T47D (cell line): Measurements from ENCODE around the gene TMEM266.

Experiments used
- DNase-seq, 2 experiments: peaks; one replicate each; pipeline versions ENCODE4 v3.0.0 to v3.0.0-alpha.2; 2011 to 2012; ENCODE audit warnings: low read depth in 1 of 2, low spot score in 1 of 2
- JUND ChIP-seq: IDR thresholded peaks from 2 replicates; pipeline ENCODE4 v1.6.1; 2012; ENCODE audit warnings: low read depth
- in situ Hi-C: cut with HindIII; loops from 2 replicates; pipeline ENCODE4 v1.10.0; 2016; ENCODE audit warnings: low sequenced_read_pairs, low pct_unique_long_range_greater_than_20kb

TMEM266 gene

GRCh38 chr15:76200083-76200465 lies 140.3 kb downstream of the TMEM266 start:
- no peak for DNase-seq
- in situ Hi-C loops = no loop called here
- no peak for TF ChIP-seq JUND

DNA sequence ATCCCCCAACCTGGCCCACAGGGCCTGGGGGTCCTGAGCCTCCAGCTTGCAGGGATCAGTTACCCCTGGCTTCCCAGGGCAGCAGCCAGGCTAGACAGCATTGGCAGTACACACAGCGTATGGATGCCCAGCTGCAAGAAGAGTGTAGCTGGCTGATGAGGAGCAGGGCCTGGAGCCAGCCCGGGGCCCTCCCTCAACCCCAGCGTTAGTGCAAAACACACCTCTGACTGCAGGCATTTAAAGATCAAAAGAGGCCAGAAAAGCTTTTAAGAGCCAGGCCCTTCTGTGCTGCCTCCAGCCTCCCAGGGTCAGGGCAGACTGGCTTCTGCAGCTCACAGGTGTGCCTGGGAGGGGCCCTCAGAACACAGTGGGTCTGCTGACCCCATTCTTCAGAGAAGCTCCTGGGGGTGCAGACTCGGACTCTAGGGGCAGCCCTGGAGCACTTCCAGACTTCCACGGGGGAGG lies 140.9 kb downstream of the TMEM266 start:
- in situ Hi-C loops = no loop called here
- no peak for TF ChIP-seq JUND
- no peak for DNase-seq

GRCh38 chr15:76201536-76202255 lies 141.9 kb downstream of the TMEM266 start:
- DNase-seq = no peak
- TF ChIP-seq JUND = no peak
- in situ Hi-C loops = no loop called here

GRCh38 chr15:76203346-76204108 lies 143.7 kb downstream of the TMEM266 start:
- DNase-seq = no peak
- in situ Hi-C loops = no loop called here
- no peak for TF ChIP-seq JUND

GRCh38 chr15:76204109-76204845 lies 144.5 kb downstream of the TMEM266 start:
- no peak for TF ChIP-seq JUND
- in situ Hi-C loops = no loop called here
- no peak for DNase-seq

DNA sequence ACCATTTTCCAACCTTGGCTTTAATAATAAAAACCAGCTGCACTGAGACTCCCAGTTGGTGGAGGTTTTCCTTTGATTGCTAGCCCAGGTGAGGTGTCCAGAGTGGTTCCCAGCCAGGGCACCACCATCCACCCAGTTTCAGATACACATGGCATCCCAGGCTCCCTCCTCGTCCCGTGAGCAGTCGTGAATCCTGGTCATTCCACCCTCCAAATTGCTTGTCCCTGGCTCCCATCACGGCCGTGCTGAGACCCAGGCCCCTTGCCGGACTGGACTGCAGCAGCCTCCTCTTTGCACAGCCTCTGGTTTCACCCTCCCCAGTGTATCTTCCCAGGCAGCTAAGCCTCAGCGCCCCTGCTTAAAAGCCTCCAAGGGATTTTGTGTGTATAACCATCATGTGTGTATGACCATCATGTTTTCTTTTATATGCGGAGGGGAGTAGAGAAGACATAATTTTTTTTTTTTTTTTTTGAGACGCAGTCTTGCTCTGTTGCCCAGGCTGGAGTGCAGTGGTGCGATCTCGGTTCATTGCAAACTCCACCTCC lies 145.2 kb downstream of the TMEM266 start:
- DNase-seq = no peak
- no peak for TF ChIP-seq JUND
- in situ Hi-C loops = no loop called here

DNA sequence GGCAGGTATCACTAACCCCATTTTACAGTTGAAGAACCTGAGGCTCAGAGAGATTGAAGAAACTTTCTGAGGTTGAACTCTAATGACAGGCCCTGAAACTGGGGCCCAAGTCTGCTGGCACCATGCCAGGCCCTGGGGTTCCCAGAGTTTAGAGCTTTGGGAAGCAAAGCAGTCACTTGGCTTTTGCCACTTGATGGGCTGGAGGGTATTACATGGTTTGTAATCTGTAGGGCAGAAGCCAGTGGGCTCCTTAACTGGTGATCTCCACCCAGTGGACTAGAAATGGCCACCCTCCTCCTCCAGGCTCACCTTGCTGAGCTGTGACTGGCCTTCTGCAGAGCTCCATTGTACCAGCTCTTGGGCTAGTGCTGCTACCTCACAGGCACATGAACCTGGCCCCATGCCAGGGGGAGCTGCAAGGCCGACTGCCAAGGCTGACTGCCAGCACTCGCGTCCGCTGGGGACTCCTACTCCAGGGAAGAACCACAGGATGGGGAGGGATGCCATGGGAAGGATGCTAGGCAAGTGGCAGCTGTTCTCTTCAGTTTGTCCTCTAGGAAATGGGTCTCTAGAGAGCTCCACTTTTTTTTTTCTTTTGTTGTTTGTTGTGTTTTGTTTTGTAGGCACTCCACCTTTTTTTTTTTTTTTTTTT lies 146.7 kb downstream of the TMEM266 start:
- in situ Hi-C loops = no loop called here
- TF ChIP-seq JUND = no peak
- peak in 1 of 2 experiments; percentile 66 for DNase-seq

GRCh38 chr15:76208084-76208785 lies 148.4 kb downstream of the TMEM266 start:
- DNase-seq = no peak
- in situ Hi-C loops = no loop called here
- TF ChIP-seq JUND = no peak

DNA sequence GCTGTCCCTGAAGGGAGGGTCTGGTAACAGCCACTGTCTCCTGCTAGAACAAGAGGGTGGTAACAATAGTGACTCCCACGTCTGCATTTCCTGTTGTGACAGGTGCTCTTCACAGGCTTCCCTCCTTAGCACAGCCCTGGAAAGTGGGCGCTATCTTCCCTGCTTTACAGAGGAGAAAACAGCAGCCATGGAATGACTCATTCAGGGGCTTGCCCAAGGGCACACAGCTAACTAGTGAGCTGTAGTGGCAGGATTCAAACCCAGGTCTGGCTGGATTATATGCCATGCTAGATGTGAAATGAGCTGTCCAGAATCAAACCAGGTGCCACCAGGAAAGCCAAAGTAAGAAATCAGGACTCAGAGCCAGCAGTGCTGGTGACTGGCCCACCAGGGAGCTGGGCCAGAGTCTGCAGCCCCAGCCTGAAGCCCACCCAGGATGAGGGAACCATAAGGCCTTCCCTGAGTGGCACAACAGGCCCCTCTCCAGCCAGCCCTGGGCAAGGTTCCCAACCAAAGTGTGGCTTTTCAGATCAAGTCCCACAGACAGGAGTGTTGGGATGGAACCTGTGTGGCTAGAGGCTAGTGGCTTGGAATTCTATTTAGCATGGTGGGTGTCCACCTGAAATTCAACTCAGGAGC lies 149.1 kb downstream of the TMEM266 start:
- in situ Hi-C loops = no loop called here
- no peak for TF ChIP-seq JUND
- no peak for DNase-seq

- no peak for TF ChIP-seq JUND
- DNase-seq = no peak
- in situ Hi-C loops = no loop called here
Measured at GRCh38 chr15:76209523-76209922, 149.7 kb downstream of the TMEM266 start.

DNA sequence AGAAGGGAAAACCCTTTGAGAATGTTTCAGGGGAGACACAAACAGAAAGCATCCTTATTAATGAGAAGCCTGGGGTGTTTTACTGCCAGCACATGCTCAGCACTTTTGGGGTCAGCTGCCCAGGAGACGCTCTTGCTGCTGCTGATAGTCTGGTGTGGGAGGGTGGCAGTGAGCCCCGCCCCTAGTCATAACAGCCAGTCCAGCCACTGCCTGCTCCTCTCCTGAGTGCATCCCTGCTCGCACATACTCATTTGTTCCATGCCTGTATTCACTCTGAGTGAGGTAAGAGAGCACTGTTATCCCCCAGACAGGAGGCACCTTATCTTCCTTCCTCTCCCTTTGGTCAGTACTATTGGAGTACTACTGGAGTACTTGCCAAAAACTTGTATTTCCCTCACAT lies 150.2 kb downstream of the TMEM266 start:
- no peak for TF ChIP-seq JUND
- in situ Hi-C loops = no loop called here
- no peak for DNase-seq
